ENCODE data around the gene C11orf71. TPM values are rescaled to one million over a fixed set of nuclear protein-coding genes. Genes with fewer than 3 reads are reported as not detected.

C11orf71 gene
- total and polyA plus RNA-seq, 9 of the 15 experiments (the other 6 are each of a cell fraction or from before 2014, with no cell fraction given), result 2.9 to 15.1 (median 9.1) TPM

DNA sequence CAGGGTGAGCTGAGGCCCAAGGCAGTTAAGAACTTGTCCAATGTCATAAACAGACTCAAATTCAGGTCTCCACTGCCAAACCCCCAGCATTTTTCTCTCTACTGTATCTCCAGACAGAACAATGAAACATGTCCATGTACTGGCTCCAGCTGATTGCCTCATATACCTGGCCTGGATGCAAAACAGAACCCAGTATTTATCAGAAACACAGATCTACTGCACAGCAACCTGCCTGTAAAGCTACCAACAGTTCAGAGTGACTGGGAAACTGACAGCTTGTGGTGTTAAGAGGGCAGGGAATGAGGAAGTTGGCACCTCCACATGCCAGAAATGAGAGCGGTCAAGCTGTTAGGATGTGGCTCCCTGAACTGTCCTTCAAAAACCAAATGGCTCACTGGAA lies 41.6 kb downstream of the C11orf71 start:
- Histone ChIP-seq H3K4me2 (ENCODE audit: insufficient read depth, low read length) (no peak overlapping the region), H3K9ac (ENCODE audit: insufficient read depth in 1 of 2, low read depth in 2 of 2, low read length in 2 of 2) (no peak overlapping the region), H3K79me2 (ENCODE audit: control insufficient read depth, insufficient read depth, low read length) (no peaks in the 10 kb centered on the region), H3K4me3 (no peak overlapping the region), H2AFZ (ENCODE audit: low read depth, low read length) (no peak overlapping the region), H3K27ac (ENCODE audit: extremely low read depth, low read depth, low read length) (no peak overlapping the region), H3K9me1 (ENCODE audit: control insufficient read depth, insufficient read depth, low read length) (no peaks in the 10 kb centered on the region), H3K4me1 (replicated peaks in 1 of 2; ENCODE audit: control insufficient read depth in 2 of 2, insufficient read depth in 2 of 2, low read length in 2 of 2) (0 out of 5 replicates have a peak, but pooled peaks cover 0 to 6% of the 10 kb centered on the region in 2 experiments), H3K27me3 (ENCODE audit: control insufficient read depth in 2 of 2, insufficient read depth in 2 of 2, low read length in 2 of 2) (peaks cover 0 to 2% of the 10 kb centered on the region in 2 experiments; a peak in 1 of 5 replicates), H3K36me3 (ENCODE audit: control insufficient read depth, insufficient read depth, low read length) (no peaks in the 10 kb centered on the region), H4K20me1 (replicated peaks; ENCODE audit: control insufficient read depth, insufficient read depth, low read length) (no peaks in the 10 kb centered on the region), H3K9me3 (replicated peaks; ENCODE audit: control insufficient read depth, insufficient read depth, low read depth, low read length) (no peaks in the 10 kb centered on the region)
- ATAC-seq, result no peak
- TF ChIP-seq, protein P1, sequence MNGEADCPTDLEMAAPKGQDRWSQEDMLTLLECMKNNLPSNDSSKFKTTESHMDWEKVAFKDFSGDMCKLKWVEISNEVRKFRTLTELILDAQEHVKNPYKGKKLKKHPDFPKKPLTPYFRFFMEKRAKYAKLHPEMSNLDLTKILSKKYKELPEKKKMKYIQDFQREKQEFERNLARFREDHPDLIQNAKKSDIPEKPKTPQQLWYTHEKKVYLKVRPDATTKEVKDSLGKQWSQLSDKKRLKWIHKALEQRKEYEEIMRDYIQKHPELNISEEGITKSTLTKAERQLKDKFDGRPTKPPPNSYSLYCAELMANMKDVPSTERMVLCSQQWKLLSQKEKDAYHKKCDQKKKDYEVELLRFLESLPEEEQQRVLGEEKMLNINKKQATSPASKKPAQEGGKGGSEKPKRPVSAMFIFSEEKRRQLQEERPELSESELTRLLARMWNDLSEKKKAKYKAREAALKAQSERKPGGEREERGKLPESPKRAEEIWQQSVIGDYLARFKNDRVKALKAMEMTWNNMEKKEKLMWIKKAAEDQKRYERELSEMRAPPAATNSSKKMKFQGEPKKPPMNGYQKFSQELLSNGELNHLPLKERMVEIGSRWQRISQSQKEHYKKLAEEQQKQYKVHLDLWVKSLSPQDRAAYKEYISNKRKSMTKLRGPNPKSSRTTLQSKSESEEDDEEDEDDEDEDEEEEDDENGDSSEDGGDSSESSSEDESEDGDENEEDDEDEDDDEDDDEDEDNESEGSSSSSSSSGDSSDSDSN (IDR thresholded peaks at IDR 0.05; ENCODE audit: borderline replicate concordance in 1 of 2, low read depth in 2 of 2, low read length in 2 of 2), result no peak
- TF ChIP-seq NR4A1 (CRISPR knock-in tag; IDR thresholded peaks at IDR 0.05), result no peak
- TF ChIP-seq NR4A1 (tag; IDR thresholded peaks at IDR 0.05), result no peak
- TF ChIP-seq, protein P2, sequence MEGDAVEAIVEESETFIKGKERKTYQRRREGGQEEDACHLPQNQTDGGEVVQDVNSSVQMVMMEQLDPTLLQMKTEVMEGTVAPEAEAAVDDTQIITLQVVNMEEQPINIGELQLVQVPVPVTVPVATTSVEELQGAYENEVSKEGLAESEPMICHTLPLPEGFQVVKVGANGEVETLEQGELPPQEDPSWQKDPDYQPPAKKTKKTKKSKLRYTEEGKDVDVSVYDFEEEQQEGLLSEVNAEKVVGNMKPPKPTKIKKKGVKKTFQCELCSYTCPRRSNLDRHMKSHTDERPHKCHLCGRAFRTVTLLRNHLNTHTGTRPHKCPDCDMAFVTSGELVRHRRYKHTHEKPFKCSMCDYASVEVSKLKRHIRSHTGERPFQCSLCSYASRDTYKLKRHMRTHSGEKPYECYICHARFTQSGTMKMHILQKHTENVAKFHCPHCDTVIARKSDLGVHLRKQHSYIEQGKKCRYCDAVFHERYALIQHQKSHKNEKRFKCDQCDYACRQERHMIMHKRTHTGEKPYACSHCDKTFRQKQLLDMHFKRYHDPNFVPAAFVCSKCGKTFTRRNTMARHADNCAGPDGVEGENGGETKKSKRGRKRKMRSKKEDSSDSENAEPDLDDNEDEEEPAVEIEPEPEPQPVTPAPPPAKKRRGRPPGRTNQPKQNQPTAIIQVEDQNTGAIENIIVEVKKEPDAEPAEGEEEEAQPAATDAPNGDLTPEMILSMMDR (IDR thresholded peaks at IDR 0.05 in 2 of 3, conservative IDR thresholded peaks at IDR 0.05 in 1 of 3; ENCODE audit: insufficient read depth in 2 of 3, low read depth in 1 of 3, low read length in 3 of 3), result no peak
- TF ChIP-seq ZZZ3 (IDR thresholded peaks at IDR 0.05), result no peak
- no peak for TF ChIP-seq MCM3 (IDR thresholded peaks at IDR 0.05)
- TF ChIP-seq, protein P3, sequence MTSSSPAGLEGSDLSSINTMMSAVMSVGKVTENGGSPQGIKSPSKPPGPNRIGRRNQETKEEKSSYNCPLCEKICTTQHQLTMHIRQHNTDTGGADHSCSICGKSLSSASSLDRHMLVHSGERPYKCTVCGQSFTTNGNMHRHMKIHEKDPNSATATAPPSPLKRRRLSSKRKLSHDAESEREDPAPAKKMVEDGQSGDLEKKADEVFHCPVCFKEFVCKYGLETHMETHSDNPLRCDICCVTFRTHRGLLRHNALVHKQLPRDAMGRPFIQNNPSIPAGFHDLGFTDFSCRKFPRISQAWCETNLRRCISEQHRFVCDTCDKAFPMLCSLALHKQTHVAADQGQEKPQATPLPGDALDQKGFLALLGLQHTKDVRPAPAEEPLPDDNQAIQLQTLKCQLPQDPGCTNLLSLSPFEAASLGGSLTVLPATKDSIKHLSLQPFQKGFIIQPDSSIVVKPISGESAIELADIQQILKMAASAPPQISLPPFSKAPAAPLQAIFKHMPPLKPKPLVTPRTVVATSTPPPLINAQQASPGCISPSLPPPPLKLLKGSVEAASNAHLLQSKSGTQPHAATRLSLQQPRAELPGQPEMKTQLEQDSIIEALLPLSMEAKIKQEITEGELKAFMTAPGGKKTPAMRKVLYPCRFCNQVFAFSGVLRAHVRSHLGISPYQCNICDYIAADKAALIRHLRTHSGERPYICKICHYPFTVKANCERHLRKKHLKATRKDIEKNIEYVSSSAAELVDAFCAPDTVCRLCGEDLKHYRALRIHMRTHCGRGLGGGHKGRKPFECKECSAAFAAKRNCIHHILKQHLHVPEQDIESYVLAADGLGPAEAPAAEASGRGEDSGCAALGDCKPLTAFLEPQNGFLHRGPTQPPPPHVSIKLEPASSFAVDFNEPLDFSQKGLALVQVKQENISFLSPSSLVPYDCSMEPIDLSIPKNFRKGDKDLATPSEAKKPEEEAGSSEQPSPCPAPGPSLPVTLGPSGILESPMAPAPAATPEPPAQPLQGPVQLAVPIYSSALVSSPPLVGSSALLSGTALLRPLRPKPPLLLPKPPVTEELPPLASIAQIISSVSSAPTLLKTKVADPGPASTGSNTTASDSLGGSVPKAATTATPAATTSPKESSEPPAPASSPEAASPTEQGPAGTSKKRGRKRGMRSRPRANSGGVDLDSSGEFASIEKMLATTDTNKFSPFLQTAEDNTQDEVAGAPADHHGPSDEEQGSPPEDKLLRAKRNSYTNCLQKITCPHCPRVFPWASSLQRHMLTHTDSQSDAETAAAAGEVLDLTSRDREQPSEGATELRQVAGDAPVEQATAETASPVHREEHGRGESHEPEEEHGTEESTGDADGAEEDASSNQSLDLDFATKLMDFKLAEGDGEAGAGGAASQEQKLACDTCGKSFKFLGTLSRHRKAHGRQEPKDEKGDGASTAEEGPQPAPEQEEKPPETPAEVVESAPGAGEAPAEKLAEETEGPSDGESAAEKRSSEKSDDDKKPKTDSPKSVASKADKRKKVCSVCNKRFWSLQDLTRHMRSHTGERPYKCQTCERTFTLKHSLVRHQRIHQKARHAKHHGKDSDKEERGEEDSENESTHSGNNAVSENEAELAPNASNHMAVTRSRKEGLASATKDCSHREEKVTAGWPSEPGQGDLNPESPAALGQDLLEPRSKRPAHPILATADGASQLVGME (CRISPR knock-in tag; IDR thresholded peaks at IDR 0.05), result no peak
- no peak for TF ChIP-seq ZNF444 (CRISPR knock-in tag; IDR thresholded peaks at IDR 0.05)
- no peak for TF ChIP-seq TCF7L2 (IDR thresholded peaks at IDR 0.05; ENCODE audit: low read depth, low read length)
- POLR2A ChIA-PET, result interaction anchor here (0.6 kb wide), 1 partner anchor 88 kb away, joined by 4 read pairs; no protein-coding TSS in a partner anchor
- no peak for DNase-seq (ENCODE audit: extremely low read depth in 1 of 4, low spot score in 3 of 4)
- intact Hi-C loops (cut with micrococcal nuclease), result no loop called here
- no peak for FAIRE-seq
- CTCF ChIA-PET (ENCODE audit: low intra/inter-chr PET ratio), result no interaction called here
- no TSS peak for BruUV-seq (replicated peaks)
- 18% methylated on average over 1 of the region's 1 CpG for WGBS (ENCODE audit: insufficient coverage, low coverage, missing lambda C conversion rate)
- in situ Hi-C loops (cut with MboI), result no loop called here
